GM23338 (cell line): ENCODE measurements around the gene FRAT2. TPM values are rescaled to one million over a fixed set of nuclear protein-coding genes. Genes with fewer than 3 reads are reported as not detected.

Source experiments
- ATAC-seq: fragments of 200-7000 bp; cut with Tn5 transposase; 3 replicates; pipeline ENCODE4 v1.9.1; 2020
- DNase-seq: peaks from one replicate; pipeline ENCODE4 v3.0.0-alpha.2; 2015; ENCODE audit warnings: low spot score
- H2AFZ ChIP-seq: fragments of 200-600 bp; sonication (generic); 2 replicates; pipeline ENCODE4 v1.8.0; 2016; ENCODE audit warnings: antibody characterized with exemption, mild to moderate bottlenecking, moderate library complexity
- H3F3A ChIP-seq: fragments of 200-600 bp; sonication (generic); replicated peaks from 2 replicates; pipeline ENCODE4 v1.8.0; 2017; ENCODE audit warnings: antibody characterized with exemption, mixed run types, low read depth
- H3K27ac ChIP-seq: fragments of 200-600 bp; sonication (generic); 2 replicates; pipeline ENCODE4 v1.6.1; 2016; ENCODE audit warnings: low read depth
- H3K27me3 ChIP-seq: fragments of 200-600 bp; sonication (generic); 2 replicates; pipeline ENCODE4 v1.8.0; 2016; ENCODE audit warnings: mild to moderate bottlenecking, mixed run types, moderate library complexity; ENCODE audit not compliant: insufficient read depth
- H3K36me3 ChIP-seq: fragments of 200-600 bp; sonication (generic); 2 replicates; pipeline ENCODE4 v1.8.0; 2016; ENCODE audit warnings: mild to moderate bottlenecking; ENCODE audit not compliant: insufficient read depth
- H3K4me1 ChIP-seq: fragments of 200-600 bp; sonication (generic); 2 replicates; pipeline ENCODE4 v1.8.0; 2016; ENCODE audit warnings: mild to moderate bottlenecking, moderate library complexity; ENCODE audit not compliant: insufficient read depth
- H3K4me2 ChIP-seq: fragments of 200-600 bp; sonication (generic); 2 replicates; pipeline ENCODE4 v1.7.1; 2017; ENCODE audit warnings: mixed run types
- H3K4me3 ChIP-seq: fragments of 200-600 bp; sonication (generic); 2 replicates; pipeline ENCODE4 v1.6.1; 2016; ENCODE audit warnings: mixed run types
- H3K79me2 ChIP-seq: fragments of 200-600 bp; sonication (generic); replicated peaks from 2 replicates; pipeline ENCODE4 v1.8.0; 2017; ENCODE audit warnings: mild to moderate bottlenecking; ENCODE audit not compliant: insufficient read depth
- H3K9me2 ChIP-seq: fragments of 200-600 bp; sonication (generic); 2 replicates; pipeline ENCODE4 v1.8.0; 2017; ENCODE audit not compliant: insufficient read depth
- H4K20me1 ChIP-seq: fragments of 200-600 bp; sonication (generic); replicated peaks from 2 replicates; pipeline ENCODE4 v1.8.0; 2017; ENCODE audit warnings: mild to moderate bottlenecking; ENCODE audit not compliant: insufficient read depth
- H3K27ac Mint-ChIP-seq: 2 replicates; pipeline ENCODE4 v1.8.0; 2020; ENCODE audit warnings: inconsistent platforms, mild to moderate bottlenecking, moderate library complexity, mixed read lengths
- H3K27me3 Mint-ChIP-seq: 3 replicates; pipeline ENCODE4 v1.8.0; 2022; ENCODE audit warnings: low read depth, mild to moderate bottlenecking, moderate library complexity, mixed read lengths, inconsistent platforms; ENCODE audit not compliant: insufficient read depth, poor library complexity
- H3K36me3 Mint-ChIP-seq: 3 replicates; pipeline ENCODE4 v1.8.0; 2021; ENCODE audit warnings: low read depth, mild to moderate bottlenecking, inconsistent platforms, moderate library complexity, mixed read lengths
- H3K4me1 Mint-ChIP-seq: 3 replicates; pipeline ENCODE4 v1.8.0; 2020; ENCODE audit warnings: mild to moderate bottlenecking, inconsistent platforms, mixed read lengths
- H3K4me3 Mint-ChIP-seq: 3 replicates; pipeline ENCODE4 v1.8.0; 2021; ENCODE audit warnings: moderate library complexity, mild to moderate bottlenecking, inconsistent platforms, mixed read lengths
- H3K9me3 Mint-ChIP-seq: 3 replicates; pipeline ENCODE4 v1.8.0; 2020; ENCODE audit warnings: moderate library complexity, mild to moderate bottlenecking, inconsistent platforms, mixed read lengths
- CREB1 ChIP-seq: fragments of 250-450 bp; sonication (Bioruptor Pico); IDR thresholded peaks from 2 replicates; pipeline ENCODE4 v1.5.0; 2020; ENCODE audit warnings: low read depth, mild to moderate bottlenecking, moderate library complexity
- EZH2 ChIP-seq: fragments of 200-600 bp; sonication (generic); IDR thresholded peaks from one replicate; pipeline ENCODE4 v1.8.0; 2017; ENCODE audit warnings: antibody characterized with exemption, mild to moderate bottlenecking, low read depth; ENCODE audit not compliant: unreplicated experiment
- EZH2phosphoT487 ChIP-seq: fragments of 200-600 bp; sonication (generic); IDR thresholded peaks from one replicate; pipeline ENCODE4 v1.8.1; 2018; ENCODE audit warnings: antibody characterized with exemption; ENCODE audit not compliant: unreplicated experiment
- JUNB ChIP-seq: IDR thresholded peaks from one replicate; pipeline ENCODE4 v1.6.1; 2016; ENCODE audit warnings: antibody characterized with exemption; ENCODE audit not compliant: unreplicated experiment
- NANOG ChIP-seq: IDR thresholded peaks from 2 replicates; pipeline ENCODE4 v1.6.1; 2016; ENCODE audit warnings: antibody characterized with exemption, borderline replicate concordance
- REST ChIP-seq: IDR thresholded peaks from one replicate; pipeline ENCODE4 v1.6.1; 2018; ENCODE audit warnings: antibody characterized with exemption; ENCODE audit not compliant: unreplicated experiment
- STAT1 ChIP-seq: IDR thresholded peaks from one replicate; pipeline ENCODE4 v1.6.1; 2016; ENCODE audit warnings: antibody characterized with exemption; ENCODE audit not compliant: unreplicated experiment
- ZNF331 ChIP-seq: fragments of 250-450 bp; sonication (Bioruptor Pico); IDR thresholded peaks from 2 replicates; pipeline ENCODE4 v1.5.0; 2020; ENCODE audit warnings: low read depth, mild to moderate bottlenecking, moderate library complexity
- polyA plus RNA-seq: library from polyadenylated mRNA; unstranded; fragments of >200 nt; fragmentation: Nextera tagmentation; extraction: Ambion mirVana; gene quantifications from 2 replicates; pipeline ENCODE4 v1.2.1, GENCODE V29; 2016
- total RNA-seq: library from RNA; depleted of rRNA; stranded (reverse); fragments of >200 nt; shearing (Covaris generic); gene quantifications from 2 replicates; pipeline ENCODE4 v1.2.3, GENCODE V29; 2014
- TF ChIP-seq, protein P1 (sequence below), 2 experiments: fragments of 200-600 bp in 1 of 2; sonication (generic) in 1 of 2; conservative IDR thresholded peaks; 2 replicates each; pipeline versions ENCODE4 v1.5.1 to v1.6.1; 2016 to 2017; ENCODE audit warnings: antibody characterized with exemption in 2 of 2, low read depth in 2 of 2, mild to moderate bottlenecking in 2 of 2, moderate library complexity in 1 of 2

The FRAT2 gene
- total and polyA plus RNA-seq, 2 experiments from 2014 or later: 24.5 to 109 TPM

GRCh38 chr10:97336942-97337831 lies 2.7 kb upstream of the FRAT2 start:
- peak overlapping the region; percentile 90 for H3K27ac Mint-ChIP-seq
- Histone ChIP-seq H3K4me3 (peak overlapping the region; percentile 43), H3K36me3 (no peaks in the 10 kb centered on the region), H3K4me1 (peaks cover 41% of the 10 kb centered on the region), H3K79me2 (peaks cover 18% of the 10 kb centered on the region), H3K4me2 (peak overlapping the region; percentile 66), H3K27me3 (no peaks in the 10 kb centered on the region), H3F3A (peaks cover 15% of the 10 kb centered on the region), H2AFZ (no peak overlapping the region), H3K27ac (peak overlapping the region; percentile 98), H4K20me1 (peaks cover 7% of the 10 kb centered on the region; the same call in 1 of the 2 replicates), H3K9me2 (no peaks in the 10 kb centered on the region)
- TF ChIP-seq CREB1 (CRISPR knock-in tag) (peak; percentile 12; the same call in 1 of the 2 replicates), ZNF331 (no peak), STAT1 (no peak), EZH2 (no peak), JUNB (no peak), EZH2phosphoT487 (no peak), REST (no peak), NANOG (0 out of 2 replicates have a peak, but pooled peaks have one; percentile 53)
- TF ChIP-seq, protein P1, sequence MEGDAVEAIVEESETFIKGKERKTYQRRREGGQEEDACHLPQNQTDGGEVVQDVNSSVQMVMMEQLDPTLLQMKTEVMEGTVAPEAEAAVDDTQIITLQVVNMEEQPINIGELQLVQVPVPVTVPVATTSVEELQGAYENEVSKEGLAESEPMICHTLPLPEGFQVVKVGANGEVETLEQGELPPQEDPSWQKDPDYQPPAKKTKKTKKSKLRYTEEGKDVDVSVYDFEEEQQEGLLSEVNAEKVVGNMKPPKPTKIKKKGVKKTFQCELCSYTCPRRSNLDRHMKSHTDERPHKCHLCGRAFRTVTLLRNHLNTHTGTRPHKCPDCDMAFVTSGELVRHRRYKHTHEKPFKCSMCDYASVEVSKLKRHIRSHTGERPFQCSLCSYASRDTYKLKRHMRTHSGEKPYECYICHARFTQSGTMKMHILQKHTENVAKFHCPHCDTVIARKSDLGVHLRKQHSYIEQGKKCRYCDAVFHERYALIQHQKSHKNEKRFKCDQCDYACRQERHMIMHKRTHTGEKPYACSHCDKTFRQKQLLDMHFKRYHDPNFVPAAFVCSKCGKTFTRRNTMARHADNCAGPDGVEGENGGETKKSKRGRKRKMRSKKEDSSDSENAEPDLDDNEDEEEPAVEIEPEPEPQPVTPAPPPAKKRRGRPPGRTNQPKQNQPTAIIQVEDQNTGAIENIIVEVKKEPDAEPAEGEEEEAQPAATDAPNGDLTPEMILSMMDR (conservative IDR thresholded peaks at IDR 0.05; ENCODE audit: low read depth in 2 of 2): no peak
- H3K36me3 Mint-ChIP-seq: peaks cover 12% of the 10 kb centered on the region
- peak; percentile 79 for DNase-seq
- peak overlapping the region; percentile 62 for H3K4me3 Mint-ChIP-seq
- peaks cover 20% of the 10 kb centered on the region for H3K27me3 Mint-ChIP-seq
- H3K9me3 Mint-ChIP-seq: no peaks in the 10 kb centered on the region
- peak; percentile 63 for ATAC-seq
- peaks cover 38% of the 10 kb centered on the region for H3K4me1 Mint-ChIP-seq
